H1 (cell line): ENCODE results near the gene CYP26C1. TPM values are rescaled to one million over a fixed set of nuclear protein-coding genes. Genes with fewer than 3 reads are reported as not detected.

Experiments used
- CBX8 ChIP-seq: fragments of 300-800, 300-1000 bp; sonication (generic); IDR thresholded peaks from 2 replicates; pipeline ENCODE4 v1.7.1; 2016; ENCODE audit warnings: low read depth, low read length, borderline replicate concordance
- CEBPB ChIP-seq: IDR thresholded peaks from 2 replicates; pipeline ENCODE4 v1.6.1; 2012; ENCODE audit warnings: low read depth, low read length
- CTCF ChIP-seq, 3 experiments: IDR thresholded peaks; 1 replicate in 2 of 3; 2 replicates in 1 of 3; pipeline versions ENCODE4 v1.5.1 to v1.6.1; 2011; ENCODE audit warnings: low read length in 3 of 3, mild to moderate bottlenecking in 3 of 3, inconsistent platforms in 2 of 3, low read depth in 1 of 3, moderate library complexity in 1 of 3; ENCODE audit not compliant: insufficient read depth in 1 of 3; ENCODE audit errors: control extremely low read depth in 1 of 3
- EP300 ChIP-seq, 2 experiments: IDR thresholded peaks; 1 replicate in 1 of 2; 2 replicates in 1 of 2; pipeline ENCODE4 v1.6.1; 2011 to 2012; ENCODE audit warnings: low read depth in 2 of 2, low read length in 2 of 2, mild to moderate bottlenecking in 2 of 2, borderline replicate concordance in 1 of 2, inconsistent platforms in 1 of 2, moderate library complexity in 1 of 2
- HDAC6 ChIP-seq: IDR thresholded peaks from one replicate; pipeline ENCODE4 v1.7.1; 2012; ENCODE audit warnings: low read depth, mild to moderate bottlenecking, inconsistent platforms, low read length, moderate library complexity
- MAFK ChIP-seq: IDR thresholded peaks from 2 replicates; pipeline ENCODE4 v1.6.1; 2012; ENCODE audit warnings: low read depth, mild to moderate bottlenecking, improper control_type of control experiment, low read length
- PHF8 ChIP-seq: fragments of 200-600 bp; sonication (generic); conservative IDR thresholded peaks from 2 replicates; pipeline ENCODE4 v1.7.1; 2012; ENCODE audit warnings: low read depth, mild to moderate bottlenecking, inconsistent platforms, low read length, moderate library complexity
- RBBP5 ChIP-seq: IDR thresholded peaks from 2 replicates; pipeline ENCODE4 v1.7.1; 2012; ENCODE audit warnings: low read depth, mild to moderate bottlenecking, inconsistent platforms, low read length, moderate library complexity, borderline replicate concordance
- RXRA ChIP-seq: IDR thresholded peaks from 2 replicates; pipeline ENCODE4 v1.6.1; 2011; ENCODE audit warnings: low read depth, mild to moderate bottlenecking, low read length, moderate library complexity; ENCODE audit not compliant: insufficient read depth
- SAP30 ChIP-seq: fragments of 300-600 bp; sonication (generic); IDR thresholded peaks from 2 replicates; pipeline ENCODE4 v1.7.1; 2012; ENCODE audit warnings: low read length, moderate library complexity, mild to moderate bottlenecking, inconsistent platforms; ENCODE audit not compliant: insufficient read depth, insufficient replicate concordance
- YY1 ChIP-seq: IDR thresholded peaks from 2 replicates; pipeline ENCODE4 v1.6.1; 2011; ENCODE audit warnings: low read depth, mild to moderate bottlenecking, low read length
- polyA plus RNA-seq, 7 experiments: library from polyadenylated mRNA; depleted of rRNA in 3 of 7; stranded (reverse) in 5 of 7; unstranded in 2 of 7; fragments of >200 nt in 5 of 7; fragments of 200-250 nt in 2 of 7; gene quantifications; 1 replicate in 5 of 7; 2 replicates in 1 of 7; 4 replicates in 1 of 7; pipeline versions ENCODE4 v1.2.1 to v1.2.3, GENCODE V29; 2011 to 2013; ENCODE audit warnings: missing spikeins in 2 of 7, mixed read lengths in 2 of 7
- total RNA-seq: library from RNA; stranded (reverse); fragmentation: NEBNext Ultra II Directional; extraction: Animal tissue kit (Norgen Biotek cat#: 25700); gene quantifications from 2 replicates; pipeline ENCODE4 v1.2.1, GENCODE V29; 2021

The CYP26C1 gene
- total and polyA plus RNA-seq, 2 of the 8 experiments (the other 6 are each of a cell fraction or from before 2014, with no cell fraction given) = 0.12 to 0.28 TPM

DNA sequence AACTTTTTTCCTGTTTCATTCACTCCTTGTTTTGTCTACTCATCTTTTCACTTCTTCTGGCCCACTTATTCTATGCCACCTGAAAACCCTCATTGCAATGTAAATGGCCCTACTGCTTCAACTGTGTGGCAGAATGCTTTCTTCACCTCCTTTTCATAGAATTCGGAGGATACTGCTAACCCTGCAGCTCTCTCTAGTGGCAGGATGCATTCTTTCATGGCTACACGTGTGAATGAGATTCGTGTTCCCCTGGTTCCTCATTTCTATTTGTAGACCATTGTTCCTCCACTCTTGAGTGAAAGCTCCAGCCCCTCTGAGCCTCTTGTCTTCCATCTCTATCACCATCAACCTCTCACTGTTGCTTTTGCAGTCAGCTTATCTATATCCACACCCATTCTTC, 20.9 kb upstream of the CYP26C1 start (continued):
- TF ChIP-seq PHF8 = no peak
- TF ChIP-seq CTCF (IDR thresholded peaks at IDR 0.05; ENCODE audit: control extremely low read depth in 1 of 3, insufficient read depth in 1 of 3, low read depth in 1 of 3, low read length in 3 of 3) = peak in 2 of 3 experiments; percentile 75 to 82; a peak in 3 of 4 replicates
- TF ChIP-seq HDAC6 = no peak
- no peak for TF ChIP-seq RXRA
- 0 out of 2 replicates have a peak, but pooled peaks have one; percentile 41 for TF ChIP-seq YY1
- TF ChIP-seq EP300 (IDR thresholded peaks at IDR 0.05; ENCODE audit: borderline replicate concordance in 1 of 2, low read depth in 2 of 2, low read length in 2 of 2) = no peak
- 0 out of 2 replicates have a peak, but pooled peaks have one; percentile 23 for TF ChIP-seq CEBPB
- no peak for TF ChIP-seq RBBP5
- TF ChIP-seq MAFK = no peak
- no peak for TF ChIP-seq CBX8
- TF ChIP-seq SAP30 = no peak
